SK-N-SH (cell line): ENCODE results near the gene PTGR3. TPM values are rescaled to one million over a fixed set of nuclear protein-coding genes. Genes with fewer than 3 reads are reported as not detected.

Experiments
- CTCF ChIA-PET: fragments of 300-600, 350-600 bp; formaldehyde crosslinking; extraction: SDS; loops from one replicate; lab custom pipeline; 2021; lab: Yijun Ruan, JAX
- POLR2A ChIA-PET: fragments of 350-600 bp; sonication (Branson Sonifier 250); formaldehyde crosslinking; extraction: SDS; loops from one replicate; lab custom pipeline; 2020; ENCODE audit warnings: antibody characterized with exemption, inconsistent platforms; lab: Yijun Ruan, JAX
- DNase-seq: peaks from one replicate; pipeline ENCODE4 v3.0.0; 2012
- H2AFZ ChIP-seq: fragments of 200-600 bp; sonication (generic); 2 replicates; pipeline ENCODE4 v1.8.1; 2016; ENCODE audit warnings: antibody characterized with exemption, mild to moderate bottlenecking, low read depth
- H3F3A ChIP-seq: fragments of 200-600 bp; sonication (generic); replicated peaks from 2 replicates; pipeline ENCODE3; 2016; ENCODE audit warnings: antibody characterized with exemption, mild to moderate bottlenecking; ENCODE audit not compliant: insufficient read depth
- H3K27ac ChIP-seq, 2 experiments: fragments of 200-500 bp in 1 of 2; fragments of 200-600 bp in 1 of 2; sonication (Bioruptor generic) in 1 of 2; sonication (generic), shearing (Covaris generic) in 1 of 2; 2 replicates each; pipeline versions ENCODE4 v1.5.1 to v1.6.1; 2014 to 2016; ENCODE audit warnings: low read depth in 2 of 2, inconsistent platforms in 1 of 2, low read length in 1 of 2, mild to moderate bottlenecking in 1 of 2, mixed read lengths in 1 of 2
- H3K27me3 ChIP-seq: fragments of 200-600 bp; sonication (generic), shearing (Covaris generic); 2 replicates; pipeline ENCODE4 v1.6.1; 2016; ENCODE audit warnings: mixed run types; ENCODE audit not compliant: insufficient read depth
- H3K36me3 ChIP-seq, 2 experiments: fragments of 200-500 bp in 1 of 2; fragments of 200-600 bp in 1 of 2; sonication (Bioruptor generic) in 1 of 2; sonication (generic) in 1 of 2; replicated peaks in 1 of 2; 2 replicates each; pipeline versions ENCODE3 to v1.5.1; 2014 to 2016; ENCODE audit warnings: low read length in 1 of 2, mild to moderate bottlenecking in 1 of 2; ENCODE audit not compliant: insufficient read depth in 2 of 2, control insufficient read depth in 1 of 2
- H3K4me1 ChIP-seq, 2 experiments: fragments of 200-500 bp in 1 of 2; fragments of 200-600 bp in 1 of 2; sonication (Bioruptor generic) in 1 of 2; sonication (generic), shearing (Covaris generic) in 1 of 2; 2 replicates each; pipeline versions ENCODE4 v1.5.1 to v1.6.1; 2014 to 2016; ENCODE audit warnings: low read depth in 1 of 2, low read length in 1 of 2, mixed run types in 1 of 2; ENCODE audit not compliant: insufficient read depth in 2 of 2, control insufficient read depth in 1 of 2
- H3K4me2 ChIP-seq: fragments of 200-600 bp; sonication (generic), shearing (Covaris generic); 2 replicates; pipeline ENCODE4 v1.6.1; 2017; ENCODE audit warnings: mixed run types
- H3K4me3 ChIP-seq, 2 experiments: fragments of 200-500 bp in 1 of 2; fragments of 200-600 bp in 1 of 2; sonication (Bioruptor generic) in 1 of 2; sonication (generic), shearing (Covaris generic) in 1 of 2; 2 replicates each; pipeline versions ENCODE4 v1.5.1 to v1.8.1; 2014 to 2016; ENCODE audit warnings: low read depth in 2 of 2, inconsistent platforms in 1 of 2, low read length in 1 of 2, mild to moderate bottlenecking in 1 of 2, mixed read lengths in 1 of 2, moderate library complexity in 1 of 2
- H3K79me2 ChIP-seq: fragments of 200-600 bp; sonication (generic); 2 replicates; pipeline ENCODE4 v1.8.1; 2017; ENCODE audit warnings: mild to moderate bottlenecking; ENCODE audit not compliant: insufficient read depth
- H3K9ac ChIP-seq: fragments of 200-600 bp; sonication (generic); 2 replicates; pipeline ENCODE4 v1.6.1; 2017; ENCODE audit warnings: mixed run types
- H3K9me2 ChIP-seq: fragments of 200-600 bp; sonication (generic); 2 replicates; pipeline ENCODE4 v1.6.1; 2017; ENCODE audit warnings: mixed run types
- H3K9me3 ChIP-seq: fragments of 200-600 bp; sonication (generic); 2 replicates; pipeline ENCODE4 v1.6.1; 2017; ENCODE audit warnings: mixed run types, mild to moderate bottlenecking, moderate library complexity
- H4K20me1 ChIP-seq: fragments of 200-600 bp; sonication (generic); 2 replicates; pipeline ENCODE4 v1.6.1; 2017; ENCODE audit warnings: mild to moderate bottlenecking, mixed run types; ENCODE audit not compliant: insufficient read depth
- FOSL2 ChIP-seq: IDR thresholded peaks from 2 replicates; pipeline ENCODE4 v1.4.0; 2012; ENCODE audit warnings: low read depth, mild to moderate bottlenecking, moderate library complexity, borderline replicate concordance
- FOXJ3 ChIP-seq: sonication (generic); formaldehyde crosslinking; IDR thresholded peaks from 2 replicates; pipeline ENCODE4 v1.5.1; 2020; ENCODE audit warnings: mild to moderate bottlenecking, missing genetic modification reagents
- JUND ChIP-seq: IDR thresholded peaks from 2 replicates; pipeline ENCODE4 v1.4.0; 2012
- MEF2A ChIP-seq: IDR thresholded peaks from 2 replicates; pipeline ENCODE4 v1.4.0; 2012; ENCODE audit warnings: low read depth, borderline replicate concordance
- POLR2AphosphoS5 ChIP-seq: IDR thresholded peaks from 2 replicates; pipeline ENCODE4 v1.6.1; 2012; ENCODE audit warnings: low read depth, low read length
- RCOR1 ChIP-seq: fragments of 150-350 bp; IDR thresholded peaks from 2 replicates; pipeline ENCODE4 v1.6.1; 2017; ENCODE audit warnings: antibody characterized with exemption, low read length
- SIN3A ChIP-seq: IDR thresholded peaks from 2 replicates; pipeline ENCODE4 v1.6.1; 2012; ENCODE audit warnings: low read depth, mild to moderate bottlenecking, low read length, moderate library complexity, borderline replicate concordance
- TAF1 ChIP-seq: IDR thresholded peaks from 2 replicates; pipeline ENCODE4 v1.6.1; 2012; ENCODE audit warnings: low read depth, mild to moderate bottlenecking, low read length, moderate library complexity, borderline replicate concordance
- WGBS: methylation state at CpG from one replicate; pipeline ENCODE4 v1.1.6; 2017; ENCODE audit warnings: low lambda C conversion rate; 5-methylcytosine and 5-hydroxymethylcytosine counted together
- polyA plus RNA-seq, 3 experiments: library from polyadenylated mRNA; depleted of rRNA; stranded (reverse); fragments of >200 nt; gene quantifications; 2 replicates each; pipeline ENCODE4 v1.2.3, GENCODE V29; 2012
- TF ChIP-seq, protein P1 (sequence below): IDR thresholded peaks from 2 replicates; pipeline ENCODE4 v1.4.0; 2012; ENCODE audit warnings: low read depth, borderline replicate concordance
- TF ChIP-seq, protein P2 (sequence below): IDR thresholded peaks from 2 replicates; pipeline ENCODE4; 2012

The PTGR3 gene
- polyA plus RNA-seq, 1 of the 3 experiments (the other 2 are of a cell fraction) = 20.7 TPM

DNA sequence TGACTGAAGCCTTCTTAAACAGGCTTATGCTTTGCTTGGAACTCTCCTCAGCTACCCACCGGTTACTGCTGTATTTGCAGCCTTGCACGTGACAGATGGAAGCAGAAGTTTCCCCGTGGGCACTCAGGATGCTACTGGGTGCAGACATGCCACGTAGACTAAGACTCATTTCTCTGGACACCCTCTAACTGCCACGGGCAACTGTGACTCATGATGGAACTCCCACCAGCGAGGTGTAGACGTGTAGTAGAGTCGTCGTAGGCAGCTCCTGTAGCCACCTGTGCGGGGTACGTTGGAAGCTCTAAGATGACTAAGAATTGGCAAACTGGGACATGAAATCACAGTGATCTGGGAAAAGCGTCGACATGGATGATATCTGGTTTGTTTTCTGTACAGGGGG lies 29.2 kb upstream of the PTGR3 start:
- DNase-seq = no peak
- no peaks in the 10 kb centered on the region for H4K20me1 ChIP-seq
- no peaks in the 10 kb centered on the region for H3K27me3 ChIP-seq
- 90% methylated on average over 11 of the region's 13 CpGs for WGBS
- no peak overlapping the region for H2AFZ ChIP-seq
- no peak for TF ChIP-seq RCOR1
- no peak for TF ChIP-seq FOSL2
- no peak for TF ChIP-seq FOXJ3 (CRISPR knock-in tag)
- no peak for TF ChIP-seq JUND
- TF ChIP-seq MEF2A = no peak
- 0 out of 2 replicates have a peak, but pooled peaks cover 3% of the 10 kb centered on the region for H3K79me2 ChIP-seq
- no peaks in the 10 kb centered on the region for H3K36me3 ChIP-seq
- ChIA-PET POLR2A (interaction anchor here (0.6 kb wide), 1 partner anchor 72 kb away, joined by 3 read pairs; no protein-coding TSS in a partner anchor), CTCF (no interaction called here)
- H3K4me2 ChIP-seq = no peak overlapping the region
- H3K4me1 ChIP-seq = peaks cover 0 to 10% of the 10 kb centered on the region in 2 experiments; a peak in 1 of 4 replicates
- no peak overlapping the region for H3K27ac ChIP-seq
- no peaks in the 10 kb centered on the region for H3F3A ChIP-seq
- H3K9me3 ChIP-seq = no peaks in the 10 kb centered on the region
- no peaks in the 10 kb centered on the region for H3K9me2 ChIP-seq
- H3K4me3 ChIP-seq = no peak overlapping the region
- H3K9ac ChIP-seq = no peak overlapping the region

DNA sequence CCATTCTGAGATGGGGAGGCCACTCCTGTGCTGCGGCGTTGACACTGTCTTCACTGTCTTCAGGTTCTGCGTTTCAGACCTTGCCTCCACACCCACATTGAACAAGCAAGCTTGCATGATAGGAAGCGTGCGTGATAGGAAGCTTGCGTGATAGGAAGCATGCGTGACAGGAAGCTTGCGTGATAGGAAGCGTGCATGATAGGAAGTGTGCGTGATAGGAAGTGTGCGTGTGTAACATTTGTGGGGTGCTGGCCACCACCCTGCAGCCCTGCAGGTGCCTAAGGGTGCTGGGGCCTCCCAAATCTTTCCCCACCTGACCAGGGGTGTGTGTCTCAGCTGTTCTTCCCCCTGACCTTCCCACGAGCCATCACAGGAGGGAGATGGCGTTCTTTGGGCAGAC lies 27.0 kb upstream of the PTGR3 start:
- H4K20me1 ChIP-seq = no peaks in the 10 kb centered on the region
- no peak for TF ChIP-seq TAF1
- TF ChIP-seq, protein P1, sequence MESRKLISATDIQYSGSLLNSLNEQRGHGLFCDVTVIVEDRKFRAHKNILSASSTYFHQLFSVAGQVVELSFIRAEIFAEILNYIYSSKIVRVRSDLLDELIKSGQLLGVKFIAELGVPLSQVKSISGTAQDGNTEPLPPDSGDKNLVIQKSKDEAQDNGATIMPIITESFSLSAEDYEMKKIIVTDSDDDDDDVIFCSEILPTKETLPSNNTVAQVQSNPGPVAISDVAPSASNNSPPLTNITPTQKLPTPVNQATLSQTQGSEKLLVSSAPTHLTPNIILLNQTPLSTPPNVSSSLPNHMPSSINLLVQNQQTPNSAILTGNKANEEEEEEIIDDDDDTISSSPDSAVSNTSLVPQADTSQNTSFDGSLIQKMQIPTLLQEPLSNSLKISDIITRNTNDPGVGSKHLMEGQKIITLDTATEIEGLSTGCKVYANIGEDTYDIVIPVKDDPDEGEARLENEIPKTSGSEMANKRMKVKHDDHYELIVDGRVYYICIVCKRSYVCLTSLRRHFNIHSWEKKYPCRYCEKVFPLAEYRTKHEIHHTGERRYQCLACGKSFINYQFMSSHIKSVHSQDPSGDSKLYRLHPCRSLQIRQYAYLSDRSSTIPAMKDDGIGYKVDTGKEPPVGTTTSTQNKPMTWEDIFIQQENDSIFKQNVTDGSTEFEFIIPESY = no peak
- TF ChIP-seq, protein P2, sequence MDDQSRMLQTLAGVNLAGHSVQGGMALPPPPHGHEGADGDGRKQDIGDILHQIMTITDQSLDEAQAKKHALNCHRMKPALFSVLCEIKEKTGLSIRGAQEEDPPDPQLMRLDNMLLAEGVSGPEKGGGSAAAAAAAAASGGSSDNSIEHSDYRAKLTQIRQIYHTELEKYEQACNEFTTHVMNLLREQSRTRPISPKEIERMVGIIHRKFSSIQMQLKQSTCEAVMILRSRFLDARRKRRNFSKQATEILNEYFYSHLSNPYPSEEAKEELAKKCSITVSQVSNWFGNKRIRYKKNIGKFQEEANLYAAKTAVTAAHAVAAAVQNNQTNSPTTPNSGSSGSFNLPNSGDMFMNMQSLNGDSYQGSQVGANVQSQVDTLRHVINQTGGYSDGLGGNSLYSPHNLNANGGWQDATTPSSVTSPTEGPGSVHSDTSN = no peak
- TF ChIP-seq SIN3A = no peak
- no peak for TF ChIP-seq POLR2AphosphoS5
- TF ChIP-seq, all 33 proteins: peak for 0
- no peak overlapping the region for H3K9ac ChIP-seq
- H3K4me3 ChIP-seq = no peak overlapping the region
- no peaks in the 10 kb centered on the region for H3F3A ChIP-seq
- ChIA-PET POLR2A (no interaction called here), CTCF (interaction anchor here (1.2 kb wide), 1 partner anchor 8 kb away, joined by 3 read pairs; no protein-coding TSS in a partner anchor)
- no peaks in the 10 kb centered on the region for H3K27me3 ChIP-seq
- peaks cover 0 to 13% of the 10 kb centered on the region in 2 experiments; a peak in 1 of 4 replicates for H3K4me1 ChIP-seq
- H3K9me2 ChIP-seq = no peaks in the 10 kb centered on the region
- H3K4me2 ChIP-seq = no peak overlapping the region
- no peak overlapping the region for H2AFZ ChIP-seq
- no peaks in the 10 kb centered on the region for H3K36me3 ChIP-seq
- H3K9me3 ChIP-seq = no peaks in the 10 kb centered on the region
- WGBS = 96% methylated on average over 12 of the region's 13 CpGs
- H3K27ac ChIP-seq = no peak overlapping the region
- H3K79me2 ChIP-seq = no peaks in the 10 kb centered on the region
- no peak for DNase-seq
